HepG2 (cell line): ENCODE data around the gene R3HDM4.

Experiments
- POLR2A ChIP-seq, 2 experiments: IDR thresholded peaks; 2 replicates each; pipeline ENCODE4 v1.6.1; 2011; ENCODE audit warnings: low read depth in 2 of 2, low read length in 2 of 2, mild to moderate bottlenecking in 1 of 2, moderate library complexity in 1 of 2; ENCODE audit not compliant: insufficient read depth in 1 of 2
- POLR2AphosphoS5 ChIP-seq: IDR thresholded peaks from 2 replicates; pipeline ENCODE4 v1.6.1; 2012; ENCODE audit warnings: low read depth, low read length
- TCF7 ChIP-seq: sonication (generic); IDR thresholded peaks from 2 replicates; pipeline ENCODE4 v1.6.1; 2016; ENCODE audit warnings: antibody characterized with exemption, low read depth
- ZNF557 ChIP-seq: sonication (generic); formaldehyde crosslinking; IDR thresholded peaks from 2 replicates; pipeline ENCODE4 v1.4.0; 2020; ENCODE audit warnings: missing genetic modification reagents
- TF ChIP-seq, protein P1 (sequence below): sonication (generic); formaldehyde crosslinking; IDR thresholded peaks from 2 replicates; pipeline ENCODE4 v1.4.0; 2020; ENCODE audit warnings: low read depth, missing genetic modification reagents
- TF ChIP-seq, protein P2 (sequence below), 2 experiments: sonication (generic) in 1 of 2; formaldehyde crosslinking in 1 of 2; IDR thresholded peaks; 2 replicates each; pipeline versions ENCODE4 v1.4.0 to v1.6.1; 2016 to 2020; ENCODE audit warnings: borderline replicate concordance in 1 of 2, low read depth in 1 of 2, mild to moderate bottlenecking in 1 of 2, missing genetic modification reagents in 1 of 2
- TF ChIP-seq, protein P3 (sequence below): sonication (generic); formaldehyde crosslinking; IDR thresholded peaks from 2 replicates; pipeline ENCODE4 v1.5.0; 2020; ENCODE audit warnings: missing genetic modification reagents
- TF ChIP-seq, protein P4 (sequence below): sonication (generic); formaldehyde crosslinking; IDR thresholded peaks from 2 replicates; pipeline ENCODE4 v1.5.0; 2020; ENCODE audit warnings: mild to moderate bottlenecking, missing genetic modification reagents, moderate library complexity
- TF ChIP-seq, protein P5 (sequence below): sonication (generic); formaldehyde crosslinking; IDR thresholded peaks from 2 replicates; pipeline ENCODE4 v1.5.1; 2020; ENCODE audit warnings: missing genetic modification reagents, mild to moderate bottlenecking, borderline replicate concordance

DNA sequence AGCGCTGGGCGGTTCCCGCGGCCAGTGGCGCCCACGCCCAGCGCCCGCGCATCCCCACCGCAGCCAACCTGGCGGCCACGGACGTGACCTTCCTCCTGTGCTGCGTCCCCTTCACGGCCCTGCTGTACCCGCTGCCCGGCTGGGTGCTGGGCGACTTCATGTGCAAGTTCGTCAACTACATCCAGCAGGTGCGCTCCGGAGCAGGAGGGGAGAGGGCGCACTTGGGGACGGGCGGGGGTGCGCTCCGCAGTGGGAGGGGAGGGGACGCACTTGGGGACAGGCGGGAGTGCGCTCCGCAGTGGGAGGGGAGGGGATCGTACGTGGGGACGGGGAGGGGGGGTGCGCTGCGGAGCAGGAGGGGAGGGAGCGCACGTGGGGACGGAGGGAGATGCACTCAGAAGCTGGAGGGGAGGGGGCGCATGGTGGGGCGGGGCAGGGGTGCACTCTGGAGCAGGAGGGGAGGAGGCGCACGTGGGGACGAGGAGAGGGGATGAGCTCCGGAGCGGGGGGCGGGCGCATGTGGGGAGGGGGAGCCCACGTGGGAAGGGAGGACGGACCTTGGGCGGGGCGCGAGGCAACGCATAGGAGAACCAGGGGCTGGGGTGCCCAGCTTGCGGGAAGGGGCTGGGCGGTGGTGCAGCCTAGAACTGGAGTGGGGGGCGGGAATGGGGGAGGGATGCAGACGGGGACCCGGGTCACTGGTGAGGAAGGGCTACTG is 5.6 kb upstream of the R3HDM4 start:
- TF ChIP-seq ZNF557 (no peak), TCF7 (no peak), POLR2AphosphoS5 (no peak), POLR2A (IDR thresholded peaks at IDR 0.05; ENCODE audit: insufficient read depth in 1 of 2, low read depth in 2 of 2, low read length in 2 of 2) (no peak)
- TF ChIP-seq, protein P1, sequence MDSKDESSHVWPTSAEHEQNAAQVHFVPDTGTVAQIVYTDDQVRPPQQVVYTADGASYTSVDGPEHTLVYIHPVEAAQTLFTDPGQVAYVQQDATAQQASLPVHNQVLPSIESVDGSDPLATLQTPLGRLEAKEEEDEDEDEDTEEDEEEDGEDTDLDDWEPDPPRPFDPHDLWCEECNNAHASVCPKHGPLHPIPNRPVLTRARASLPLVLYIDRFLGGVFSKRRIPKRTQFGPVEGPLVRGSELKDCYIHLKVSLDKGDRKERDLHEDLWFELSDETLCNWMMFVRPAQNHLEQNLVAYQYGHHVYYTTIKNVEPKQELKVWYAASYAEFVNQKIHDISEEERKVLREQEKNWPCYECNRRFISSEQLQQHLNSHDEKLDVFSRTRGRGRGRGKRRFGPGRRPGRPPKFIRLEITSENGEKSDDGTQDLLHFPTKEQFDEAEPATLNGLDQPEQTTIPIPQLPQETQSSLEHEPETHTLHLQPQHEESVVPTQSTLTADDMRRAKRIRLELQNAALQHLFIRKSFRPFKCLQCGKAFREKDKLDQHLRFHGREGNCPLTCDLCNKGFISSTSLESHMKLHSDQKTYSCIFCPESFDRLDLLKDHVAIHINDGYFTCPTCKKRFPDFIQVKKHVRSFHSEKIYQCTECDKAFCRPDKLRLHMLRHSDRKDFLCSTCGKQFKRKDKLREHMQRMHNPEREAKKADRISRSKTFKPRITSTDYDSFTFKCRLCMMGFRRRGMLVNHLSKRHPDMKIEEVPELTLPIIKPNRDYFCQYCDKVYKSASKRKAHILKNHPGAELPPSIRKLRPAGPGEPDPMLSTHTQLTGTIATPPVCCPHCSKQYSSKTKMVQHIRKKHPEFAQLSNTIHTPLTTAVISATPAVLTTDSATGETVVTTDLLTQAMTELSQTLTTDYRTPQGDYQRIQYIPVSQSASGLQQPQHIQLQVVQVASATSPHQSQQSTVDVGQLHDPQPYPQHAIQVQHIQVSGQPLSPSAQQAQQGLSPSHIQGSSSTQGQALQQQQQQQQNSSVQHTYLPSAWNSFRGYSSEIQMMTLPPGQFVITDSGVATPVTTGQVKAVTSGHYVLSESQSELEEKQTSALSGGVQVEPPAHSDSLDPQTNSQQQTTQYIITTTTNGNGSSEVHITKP (CRISPR knock-in tag), result no peak
- TF ChIP-seq, protein P2, sequence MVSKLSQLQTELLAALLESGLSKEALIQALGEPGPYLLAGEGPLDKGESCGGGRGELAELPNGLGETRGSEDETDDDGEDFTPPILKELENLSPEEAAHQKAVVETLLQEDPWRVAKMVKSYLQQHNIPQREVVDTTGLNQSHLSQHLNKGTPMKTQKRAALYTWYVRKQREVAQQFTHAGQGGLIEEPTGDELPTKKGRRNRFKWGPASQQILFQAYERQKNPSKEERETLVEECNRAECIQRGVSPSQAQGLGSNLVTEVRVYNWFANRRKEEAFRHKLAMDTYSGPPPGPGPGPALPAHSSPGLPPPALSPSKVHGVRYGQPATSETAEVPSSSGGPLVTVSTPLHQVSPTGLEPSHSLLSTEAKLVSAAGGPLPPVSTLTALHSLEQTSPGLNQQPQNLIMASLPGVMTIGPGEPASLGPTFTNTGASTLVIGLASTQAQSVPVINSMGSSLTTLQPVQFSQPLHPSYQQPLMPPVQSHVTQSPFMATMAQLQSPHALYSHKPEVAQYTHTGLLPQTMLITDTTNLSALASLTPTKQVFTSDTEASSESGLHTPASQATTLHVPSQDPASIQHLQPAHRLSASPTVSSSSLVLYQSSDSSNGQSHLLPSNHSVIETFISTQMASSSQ (IDR thresholded peaks at IDR 0.05; ENCODE audit: low read depth), result no peak
- TF ChIP-seq, protein P2 (CRISPR knock-in tag; IDR thresholded peaks at IDR 0.05; ENCODE audit: borderline replicate concordance), result no peak
- TF ChIP-seq, protein P3, sequence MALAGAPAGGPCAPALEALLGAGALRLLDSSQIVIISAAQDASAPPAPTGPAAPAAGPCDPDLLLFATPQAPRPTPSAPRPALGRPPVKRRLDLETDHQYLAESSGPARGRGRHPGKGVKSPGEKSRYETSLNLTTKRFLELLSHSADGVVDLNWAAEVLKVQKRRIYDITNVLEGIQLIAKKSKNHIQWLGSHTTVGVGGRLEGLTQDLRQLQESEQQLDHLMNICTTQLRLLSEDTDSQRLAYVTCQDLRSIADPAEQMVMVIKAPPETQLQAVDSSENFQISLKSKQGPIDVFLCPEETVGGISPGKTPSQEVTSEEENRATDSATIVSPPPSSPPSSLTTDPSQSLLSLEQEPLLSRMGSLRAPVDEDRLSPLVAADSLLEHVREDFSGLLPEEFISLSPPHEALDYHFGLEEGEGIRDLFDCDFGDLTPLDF (CRISPR knock-in tag), result no peak
- TF ChIP-seq, protein P4, sequence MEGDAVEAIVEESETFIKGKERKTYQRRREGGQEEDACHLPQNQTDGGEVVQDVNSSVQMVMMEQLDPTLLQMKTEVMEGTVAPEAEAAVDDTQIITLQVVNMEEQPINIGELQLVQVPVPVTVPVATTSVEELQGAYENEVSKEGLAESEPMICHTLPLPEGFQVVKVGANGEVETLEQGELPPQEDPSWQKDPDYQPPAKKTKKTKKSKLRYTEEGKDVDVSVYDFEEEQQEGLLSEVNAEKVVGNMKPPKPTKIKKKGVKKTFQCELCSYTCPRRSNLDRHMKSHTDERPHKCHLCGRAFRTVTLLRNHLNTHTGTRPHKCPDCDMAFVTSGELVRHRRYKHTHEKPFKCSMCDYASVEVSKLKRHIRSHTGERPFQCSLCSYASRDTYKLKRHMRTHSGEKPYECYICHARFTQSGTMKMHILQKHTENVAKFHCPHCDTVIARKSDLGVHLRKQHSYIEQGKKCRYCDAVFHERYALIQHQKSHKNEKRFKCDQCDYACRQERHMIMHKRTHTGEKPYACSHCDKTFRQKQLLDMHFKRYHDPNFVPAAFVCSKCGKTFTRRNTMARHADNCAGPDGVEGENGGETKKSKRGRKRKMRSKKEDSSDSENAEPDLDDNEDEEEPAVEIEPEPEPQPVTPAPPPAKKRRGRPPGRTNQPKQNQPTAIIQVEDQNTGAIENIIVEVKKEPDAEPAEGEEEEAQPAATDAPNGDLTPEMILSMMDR (CRISPR knock-in tag), result no peak
- TF ChIP-seq, protein P5, sequence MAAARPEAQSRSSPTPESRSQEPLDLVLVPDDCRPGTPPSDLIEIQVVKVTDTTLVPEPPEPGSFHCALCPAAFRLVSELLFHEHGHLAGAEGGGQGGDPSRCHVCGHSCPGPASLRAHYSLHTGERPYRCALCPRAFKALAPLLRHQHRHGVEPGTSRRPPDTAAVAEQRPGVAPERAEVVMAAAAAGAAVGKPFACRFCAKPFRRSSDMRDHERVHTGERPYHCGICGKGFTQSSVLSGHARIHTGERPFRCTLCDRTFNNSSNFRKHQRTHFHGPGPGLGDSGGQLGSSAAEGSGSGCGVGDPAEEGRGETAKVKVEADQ (CRISPR knock-in tag), result no peak
